ENCODE results near the gene SOX13.

- TF ChIP-seq SIN3A (IDR thresholded peaks at IDR 0.05; ENCODE audit: borderline replicate concordance, insufficient read depth, low read depth, low read length) (no peak), CTCF (IDR thresholded peaks at IDR 0.05) (no peak), TCF7L2 (IDR thresholded peaks at IDR 0.05; ENCODE audit: low read depth, low read length) (no peak)
These were observed 67.0 kb downstream of the SOX13 start for GRCh38 chr1:204139952-204140351.

Data from Panc1 (cell line).